Erythroblast (primary cell): ENCODE measurements around the gene CTSA.

Experiments used
- GATA1 ChIP-seq: IDR thresholded peaks from 2 replicates; pipeline ENCODE4 v1.6.1; 2011; ENCODE audit warnings: low read depth, mild to moderate bottlenecking, control low read depth, low read length, moderate library complexity
- POLR2A ChIP-seq: IDR thresholded peaks from 2 replicates; pipeline ENCODE4 v1.6.1; 2011; ENCODE audit warnings: mild to moderate bottlenecking, low read length

DNA sequence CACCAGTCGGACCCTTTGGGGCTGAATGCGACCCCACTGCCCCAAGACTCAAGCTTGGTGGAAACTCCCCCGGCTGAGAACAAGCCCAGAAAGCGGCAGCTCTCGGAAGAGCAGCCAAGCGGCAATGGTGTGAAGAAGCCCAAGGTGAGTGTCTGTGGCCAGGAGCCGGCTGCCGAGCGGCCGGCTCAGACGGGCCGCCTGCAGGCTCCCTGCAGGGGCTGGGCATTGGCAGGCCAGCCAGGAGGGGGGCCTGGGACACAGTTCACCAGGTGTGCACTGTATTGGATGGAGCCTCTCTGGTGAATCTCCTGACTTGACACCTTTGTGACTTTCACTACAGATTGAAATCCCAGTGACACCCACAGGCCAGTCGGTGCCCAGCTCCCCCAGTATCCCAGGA lies 49.3 kb downstream of the CTSA start:
- TF ChIP-seq POLR2A (no peak), GATA1 (no peak)
